HG03039 (cell line): ENCODE data around the gene SPCS1.

Experiments used
- ATAC-seq: cut with Tn5 transposase; IDR thresholded peaks from one replicate; pipeline ENCODE4 v1.9.1; 2021; ENCODE audit warnings: mild to moderate bottlenecking, moderate library complexity; ENCODE audit not compliant: unreplicated experiment

SPCS1 gene

GRCh38 chr3:52694528-52695189 lies 11.2 kb upstream of the SPCS1 start:
- ATAC-seq: no peak

- no peak for ATAC-seq
These were observed 9.9 kb upstream of the SPCS1 start for GRCh38 chr3:52695798-52696671.

GRCh38 chr3:52696830-52697631 lies 8.9 kb upstream of the SPCS1 start:
- ATAC-seq: no peak

- ATAC-seq: no peak
These were observed 8.3 kb upstream of the SPCS1 start for GRCh38 chr3:52697632-52697965.

- no peak for ATAC-seq
These were observed 2.6 kb upstream of the SPCS1 start for GRCh38 chr3:52703341-52703740.

- no peak for ATAC-seq
These were observed 1.1 kb upstream of the SPCS1 start for GRCh38 chr3:52704611-52705437.

GRCh38 chr3:52705438-52705687 lies 543 bp upstream of the SPCS1 start:
- ATAC-seq: no peak

GRCh38 chr3:52707585-52707984 lies 1.7 kb downstream of the SPCS1 start:
- no peak for ATAC-seq

- no peak for ATAC-seq
These were observed 4.6 kb downstream of the SPCS1 start for GRCh38 chr3:52710512-52710911.

- no peak for ATAC-seq
These were observed 6.6 kb downstream of the SPCS1 start for GRCh38 chr3:52712291-52713212.

GRCh38 chr3:52714335-52715302 lies 8.7 kb downstream of the SPCS1 start:
- ATAC-seq: no peak

- ATAC-seq: no peak
These were observed 9.9 kb downstream of the SPCS1 start for GRCh38 chr3:52715714-52716305.

- no peak for ATAC-seq
These were observed 13.7 kb downstream of the SPCS1 start for GRCh38 chr3:52719618-52720017.

- no peak for ATAC-seq
These were observed 15.3 kb downstream of the SPCS1 start for GRCh38 chr3:52721002-52721729.

GRCh38 chr3:52721730-52722008 lies 15.8 kb downstream of the SPCS1 start:
- ATAC-seq: no peak

GRCh38 chr3:52722491-52722890 lies 16.6 kb downstream of the SPCS1 start:
- no peak for ATAC-seq

- no peak for ATAC-seq
These were observed 18.0 kb downstream of the SPCS1 start for GRCh38 chr3:52723935-52724334.

GRCh38 chr3:52724511-52724910 lies 18.6 kb downstream of the SPCS1 start:
- ATAC-seq: no peak
